GM20000 (cell line): ENCODE measurements around the gene TMEM107.

Source experiments
- DNase-seq: peaks from one replicate; pipeline ENCODE4 v3.0.0; 2012; ENCODE audit warnings: low spot score
- CTCF ChIP-seq: IDR thresholded peaks from 2 replicates; pipeline ENCODE4 v1.5.1; 2012; ENCODE audit warnings: mild to moderate bottlenecking, control low read depth; ENCODE audit errors: extremely low read depth, missing control alignments

Gene TMEM107

DNA sequence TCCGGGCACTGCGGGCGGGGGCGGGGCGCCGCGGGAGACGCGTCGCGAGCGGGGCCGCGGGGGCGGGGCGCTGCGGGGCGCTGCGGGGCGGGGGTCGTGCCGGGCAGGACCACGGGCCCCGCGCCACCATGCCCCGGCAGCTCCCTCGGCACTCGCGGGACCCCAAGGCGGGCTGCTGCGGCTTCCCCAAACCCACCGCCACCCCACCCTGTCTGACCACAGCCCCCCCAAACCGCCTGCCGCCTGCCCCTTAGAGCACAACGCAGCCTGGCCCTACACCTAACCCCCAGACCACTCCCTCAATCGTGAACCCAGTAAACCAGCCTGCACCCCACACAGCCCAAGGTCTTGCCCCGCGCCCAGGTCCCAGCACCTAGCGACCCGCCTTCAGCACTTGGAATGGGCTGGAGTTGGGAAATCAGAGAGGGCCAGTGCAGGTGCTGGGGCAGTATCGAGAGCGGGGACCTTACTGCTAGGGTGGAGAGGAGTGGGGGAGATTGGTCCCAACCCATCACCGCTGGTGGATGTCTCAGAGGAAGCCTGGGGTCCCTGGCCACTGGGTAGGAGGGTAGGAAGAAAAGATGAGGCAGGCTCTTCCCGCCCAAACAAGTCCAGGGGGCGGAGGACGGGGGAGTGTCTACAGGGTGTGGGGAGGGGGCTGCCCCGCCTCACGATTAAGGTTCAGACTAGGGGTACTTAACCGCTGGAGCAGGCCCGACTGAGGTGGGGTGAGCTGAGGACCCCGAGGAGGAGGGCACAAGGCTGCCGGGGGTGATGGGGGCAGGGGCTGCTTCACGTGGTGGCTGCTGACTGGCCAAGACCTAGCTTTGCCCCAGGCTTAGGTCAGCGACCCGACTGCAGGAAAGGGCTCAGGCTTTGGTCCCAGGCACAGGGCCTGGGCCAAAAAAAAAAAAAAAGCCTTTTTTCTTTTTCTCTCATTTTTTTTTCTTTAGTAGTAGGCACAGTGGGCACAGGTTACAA lies 12.9 kb downstream of the TMEM107 start:
- DNase-seq, result no peak

DNA sequence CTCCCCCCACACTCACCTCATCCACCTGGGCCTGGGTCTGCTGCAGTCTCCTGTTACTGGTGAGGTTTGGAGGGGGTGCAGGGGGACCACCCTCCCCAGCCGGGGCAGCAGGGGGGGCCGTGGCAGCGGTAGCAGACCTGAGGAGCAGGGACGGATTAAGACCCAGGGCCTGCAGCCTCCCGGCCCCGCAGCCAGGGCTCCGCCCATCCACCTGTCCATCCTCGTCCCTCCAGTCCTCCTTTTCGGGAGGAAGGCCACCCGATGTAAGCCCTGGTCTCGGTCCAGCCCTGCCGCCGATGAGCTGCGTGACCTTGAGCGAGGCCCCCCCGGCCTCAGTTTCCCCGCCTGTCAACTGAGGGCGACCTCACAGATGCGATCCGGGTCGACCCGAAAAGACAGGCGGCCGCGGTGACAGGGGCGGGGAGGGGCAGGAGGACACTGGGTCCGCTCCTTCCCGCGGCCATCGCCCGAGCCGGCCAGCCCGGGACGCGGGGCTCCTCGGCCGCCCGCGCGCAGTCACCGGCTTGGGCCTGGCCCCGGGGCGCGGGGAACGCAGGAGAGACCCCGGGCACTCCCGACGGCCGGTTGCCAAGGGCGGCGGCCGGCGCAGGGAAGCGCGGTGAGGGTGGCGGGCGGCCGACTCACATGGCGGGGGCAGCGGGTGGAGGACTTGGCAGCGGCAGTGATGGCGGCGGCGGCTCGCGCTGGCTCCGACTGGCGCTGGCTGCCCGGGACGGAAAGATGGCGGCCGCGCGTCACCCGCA lies 13.8 kb downstream of the TMEM107 start, which contains the start of gene VAMP2:
TSS of gene VAMP2 (minus strand) at position 716 of the 764 bp plus-strand sequence. CDS start at position 647, 69 bp downstream.
- peak; percentile 90 for DNase-seq

More for the DNA sequence above, 12.9 kb downstream of the TMEM107 start:
- TF ChIP-seq CTCF, result no peak

DNA sequence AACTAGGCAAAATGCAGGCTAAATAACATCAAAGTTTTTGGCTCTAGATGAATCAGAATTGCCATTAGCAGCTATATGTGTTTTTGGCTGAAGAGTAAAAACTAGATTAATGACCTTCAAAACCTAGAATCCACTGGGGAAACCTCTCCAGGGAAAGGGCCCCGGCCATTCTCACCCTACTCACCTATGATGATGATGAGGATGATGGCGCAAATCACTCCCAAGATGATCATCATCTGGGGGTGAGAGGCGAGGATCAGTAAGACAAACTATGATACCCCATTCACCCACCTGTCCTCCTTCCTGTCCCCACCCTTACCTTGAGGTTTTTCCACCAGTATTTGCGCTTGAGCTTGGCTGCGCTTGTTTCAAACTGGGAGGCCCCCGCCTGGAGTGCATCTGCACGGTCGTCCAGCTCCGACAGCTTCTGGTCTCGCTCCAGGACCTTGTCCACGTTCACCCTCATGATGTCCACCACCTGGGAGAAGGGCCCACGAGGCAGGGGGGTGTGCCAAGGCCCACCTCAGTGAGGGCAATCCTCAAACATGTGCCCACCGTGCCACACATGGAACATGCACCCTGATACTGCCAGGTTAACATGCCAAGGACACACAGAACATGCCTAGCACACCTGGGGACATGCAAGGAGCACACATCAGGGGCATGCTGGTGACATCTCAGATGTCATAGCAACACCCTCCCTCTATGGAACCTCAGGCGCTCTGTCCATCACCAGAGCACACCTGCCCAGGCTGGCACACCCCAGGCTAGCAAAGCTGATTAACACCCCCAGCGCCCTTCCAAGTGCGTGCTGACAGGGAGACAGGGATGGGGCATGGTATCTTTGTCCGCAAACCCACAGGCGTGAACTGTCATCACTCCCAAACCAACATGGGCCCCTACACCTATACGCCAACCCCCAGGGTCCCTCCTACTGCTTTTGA lies 14.6 kb downstream of the TMEM107 start:
- TF ChIP-seq CTCF, result no peak
- DNase-seq, result no peak

More for the DNA sequence above, 13.8 kb downstream of the TMEM107 start, which contains the start of gene VAMP2:
- no peak for TF ChIP-seq CTCF

GRCh38 chr17:8160741-8161221 lies 15.4 kb downstream of the TMEM107 start:
- no peak for TF ChIP-seq CTCF

GRCh38 chr17:8160224-8160577 lies 16.0 kb downstream of the TMEM107 start:
- TF ChIP-seq CTCF, result no peak
- DNase-seq, result no peak

More at GRCh38 chr17:8160741-8161221, 15.4 kb downstream of the TMEM107 start:
- DNase-seq, result no peak

GRCh38 chr17:8159459-8160223 lies 16.5 kb downstream of the TMEM107 start:
- no peak for DNase-seq
- no peak for TF ChIP-seq CTCF
